WTC11 (cell line): ENCODE data around the gene LNX1.

Source experiments
- ETV6 ChIP-seq: sonication (generic); formaldehyde crosslinking; IDR thresholded peaks from 2 replicates; pipeline ENCODE4 v1.8.1; 2022; ENCODE audit warnings: mild to moderate bottlenecking, missing genetic modification reagents
- SP1 ChIP-seq: sonication (generic); formaldehyde crosslinking; conservative IDR thresholded peaks from 2 replicates; pipeline ENCODE4 v1.8.1; 2022; ENCODE audit warnings: missing genetic modification reagents
- ZNF263 ChIP-seq: sonication (generic); formaldehyde crosslinking; IDR thresholded peaks from 2 replicates; pipeline ENCODE4 v1.8.1; 2022; ENCODE audit warnings: low read depth, mild to moderate bottlenecking, moderate library complexity, missing genetic modification reagents
- TF ChIP-seq, protein P1 (sequence below): fragments of 200-600 bp; IDR thresholded peaks from 2 replicates; pipeline ENCODE4 v1.8.0; 2022; ENCODE audit warnings: antibody characterized with exemption
- TF ChIP-seq, protein P2 (sequence below): fragments of 250-450 bp; sonication (Bioruptor Pico); IDR thresholded peaks from 2 replicates; pipeline ENCODE4 v2.1.2; 2022; ENCODE audit warnings: mild to moderate bottlenecking, moderate library complexity

DNA sequence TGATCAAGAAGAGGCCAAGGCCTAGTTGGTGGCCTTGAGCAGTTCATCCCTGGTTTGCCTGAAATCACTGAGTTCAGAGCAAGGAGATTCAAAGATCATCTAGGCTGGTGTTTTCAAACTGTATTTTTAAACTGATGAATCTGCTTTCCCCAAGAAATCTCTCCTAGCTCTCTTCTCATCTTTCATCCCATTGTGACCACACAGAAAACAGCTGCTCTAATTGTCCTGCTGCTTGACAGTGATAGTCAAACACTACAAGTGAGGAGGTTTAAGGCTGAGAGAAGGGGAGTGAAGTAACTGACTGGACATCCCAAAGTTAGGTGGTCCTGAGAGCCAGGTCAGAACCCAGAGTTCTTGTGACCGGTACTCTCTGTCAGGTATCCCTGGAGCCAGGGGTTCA is 91.5 kb downstream of the LNX1 start:
- TF ChIP-seq ZNF263 (CRISPR knock-in tag) (no peak), ETV6 (CRISPR knock-in tag) (no peak), SP1 (CRISPR knock-in tag) (no peak)
- TF ChIP-seq, protein P1, sequence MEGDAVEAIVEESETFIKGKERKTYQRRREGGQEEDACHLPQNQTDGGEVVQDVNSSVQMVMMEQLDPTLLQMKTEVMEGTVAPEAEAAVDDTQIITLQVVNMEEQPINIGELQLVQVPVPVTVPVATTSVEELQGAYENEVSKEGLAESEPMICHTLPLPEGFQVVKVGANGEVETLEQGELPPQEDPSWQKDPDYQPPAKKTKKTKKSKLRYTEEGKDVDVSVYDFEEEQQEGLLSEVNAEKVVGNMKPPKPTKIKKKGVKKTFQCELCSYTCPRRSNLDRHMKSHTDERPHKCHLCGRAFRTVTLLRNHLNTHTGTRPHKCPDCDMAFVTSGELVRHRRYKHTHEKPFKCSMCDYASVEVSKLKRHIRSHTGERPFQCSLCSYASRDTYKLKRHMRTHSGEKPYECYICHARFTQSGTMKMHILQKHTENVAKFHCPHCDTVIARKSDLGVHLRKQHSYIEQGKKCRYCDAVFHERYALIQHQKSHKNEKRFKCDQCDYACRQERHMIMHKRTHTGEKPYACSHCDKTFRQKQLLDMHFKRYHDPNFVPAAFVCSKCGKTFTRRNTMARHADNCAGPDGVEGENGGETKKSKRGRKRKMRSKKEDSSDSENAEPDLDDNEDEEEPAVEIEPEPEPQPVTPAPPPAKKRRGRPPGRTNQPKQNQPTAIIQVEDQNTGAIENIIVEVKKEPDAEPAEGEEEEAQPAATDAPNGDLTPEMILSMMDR, result no peak
- TF ChIP-seq, protein P2, sequence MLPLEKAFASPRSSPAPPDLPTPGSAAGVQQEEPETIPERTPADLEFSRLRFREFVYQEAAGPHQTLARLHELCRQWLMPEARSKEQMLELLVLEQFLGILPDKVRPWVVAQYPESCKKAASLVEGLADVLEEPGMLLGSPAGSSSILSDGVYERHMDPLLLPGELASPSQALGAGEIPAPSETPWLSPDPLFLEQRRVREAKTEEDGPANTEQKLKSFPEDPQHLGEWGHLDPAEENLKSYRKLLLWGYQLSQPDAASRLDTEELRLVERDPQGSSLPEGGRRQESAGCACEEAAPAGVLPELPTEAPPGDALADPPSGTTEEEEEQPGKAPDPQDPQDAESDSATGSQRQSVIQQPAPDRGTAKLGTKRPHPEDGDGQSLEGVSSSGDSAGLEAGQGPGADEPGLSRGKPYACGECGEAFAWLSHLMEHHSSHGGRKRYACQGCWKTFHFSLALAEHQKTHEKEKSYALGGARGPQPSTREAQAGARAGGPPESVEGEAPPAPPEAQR (CRISPR knock-in tag), result no peak
